Smooth muscle cell of bladder (primary cell): ENCODE results near the gene MPEG1. TPM values are rescaled to one million over a fixed set of nuclear protein-coding genes. Genes with fewer than 3 reads are reported as not detected.

Experiments
- total RNA-seq: library from RNA; depleted of rRNA; stranded (reverse); fragments of >200 nt; gene quantifications from 2 replicates; pipeline ENCODE4 v1.2.3, GENCODE V29; 2014

MPEG1 gene
- total RNA-seq, result not detected in 2 replicates

GRCh38 chr11:59212744-59213631, at the start of gene MPEG1:
MPEG1 (minus strand) TSS chr11:59212927; CDS start chr11:59212865, 62 bp downstream.

GRCh38 chr11:59171508-59172322, 41.0 kb downstream of the MPEG1 start, which contains the start of gene DTX4:
DTX4 (plus strand) TSS chr11:59172132; CDS start chr11:59172596, 464 bp downstream.

Other genes starting within 250 kb of the MPEG1 start
- gene GLYATL1B, start 126.6 kb downstream of the MPEG1 start, total RNA-seq, result not detected in 2 replicates
- 0.37 and 1.00 TPM in 2 replicates for gene FAM111B, start 105.7 kb downstream of the MPEG1 start, total RNA-seq
- 32.3 and 40.8 TPM in 2 replicates for gene FAM111A, start 70.1 kb downstream of the MPEG1 start, total RNA-seq
- gene DTX4, start 40.8 kb downstream of the MPEG1 start, total RNA-seq, result 3.6 and 6.3 TPM in 2 replicates
- not detected in 2 replicates for gene OR5AN1, start 146.0 kb upstream of the MPEG1 start, total RNA-seq
- gene OR5A2, start 213.5 kb upstream of the MPEG1 start, total RNA-seq, result not detected in 2 replicates
- gene OR5A1, start 223.5 kb upstream of the MPEG1 start, total RNA-seq, result not detected in 2 replicates
- not detected in 2 replicates for gene OR4D6, start 244.0 kb upstream of the MPEG1 start, total RNA-seq